ENCODE results near the gene ADAM12.
A peak's percentile ranks its signal among the peaks of the same experiment; 100 is the strongest.
"Not testable (repeated sequence)": the region's sequence is repeated elsewhere in the genome, so short reads cannot be mapped to it uniquely, and the experiment has no call there.

ADAM12 gene

DNA sequence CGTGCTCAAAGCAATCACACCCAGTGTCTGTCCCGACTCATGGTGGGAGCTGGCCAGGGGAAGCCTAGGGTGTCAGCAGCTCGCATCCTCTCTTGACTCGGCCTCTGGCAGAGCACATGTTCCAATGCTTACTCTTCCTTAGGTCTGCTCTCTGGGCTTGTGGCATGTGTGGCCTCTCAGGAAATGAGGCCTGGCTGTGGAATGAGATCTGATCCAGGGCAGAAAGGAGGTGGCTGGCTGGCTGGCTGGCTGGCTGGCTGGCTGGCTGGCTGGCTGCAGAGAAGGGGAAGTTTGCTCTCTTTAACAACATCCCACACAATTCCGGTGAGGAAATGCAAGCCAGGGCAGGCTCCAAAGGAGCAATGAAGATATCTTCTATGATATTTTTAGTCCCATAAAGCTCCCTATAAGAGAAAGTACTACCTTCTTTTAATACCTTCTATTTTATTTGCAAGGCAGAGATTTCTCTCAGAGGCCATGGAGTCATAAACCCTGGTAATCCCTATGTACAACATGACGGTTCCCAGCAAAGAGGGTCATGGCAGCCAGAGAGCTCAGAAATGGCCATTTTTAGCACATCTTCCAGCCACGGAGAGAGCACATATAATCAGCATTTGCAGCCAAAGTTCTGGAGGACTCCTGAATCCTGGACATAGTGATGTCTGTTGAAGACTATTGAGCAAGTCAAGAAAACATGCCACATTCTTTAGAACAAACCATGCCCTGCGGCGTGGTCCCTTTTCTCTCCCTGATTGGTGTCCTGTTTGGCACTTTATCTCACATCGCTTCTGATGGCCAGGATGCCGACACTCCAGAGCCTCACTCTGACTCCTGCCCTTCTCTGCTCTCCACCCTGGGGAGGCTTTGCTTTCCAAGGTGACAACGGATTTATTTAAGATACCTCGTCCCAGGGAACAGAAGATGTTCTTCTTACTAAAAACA is 338.2 kb downstream of the ADAM12 start:
- no peaks in the 10 kb centered on the region for H3K27me3 Mint-ChIP-seq
- no peaks in the 10 kb centered on the region for H3K9me3 Mint-ChIP-seq
- H3K4me1 Mint-ChIP-seq = no peaks in the 10 kb centered on the region
- no peaks in the 10 kb centered on the region for H3K36me3 Mint-ChIP-seq
- no peak overlapping the region for H3K4me3 Mint-ChIP-seq
- no peak overlapping the region for H3K27ac Mint-ChIP-seq

GRCh38 chr10:126047749-126048148 is 340.5 kb downstream of the ADAM12 start:
- H3K9me3 Mint-ChIP-seq, H3K4me1 Mint-ChIP-seq, H3K27ac Mint-ChIP-seq, H3K27me3 Mint-ChIP-seq, H3K36me3 Mint-ChIP-seq, H3K4me3 Mint-ChIP-seq: not testable (repeated sequence)

DNA sequence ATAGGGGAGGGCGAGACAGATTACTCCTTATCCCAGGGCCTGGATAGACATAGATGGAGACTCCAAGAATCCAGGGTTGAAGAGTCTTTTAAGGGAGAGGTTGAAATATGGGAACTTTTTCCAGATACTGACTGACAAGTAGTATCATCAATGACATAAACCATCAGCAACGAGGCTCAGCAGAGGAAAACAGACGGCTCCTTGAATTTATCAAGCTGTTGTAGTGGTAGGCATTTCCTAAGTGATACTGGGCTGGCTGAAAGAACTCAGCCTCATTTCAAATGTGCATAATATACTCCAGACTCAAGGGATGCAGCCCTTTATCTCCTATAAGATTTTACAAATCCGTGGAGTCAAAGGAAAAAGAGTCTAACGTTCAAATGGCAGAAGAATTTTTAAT is 341.4 kb downstream of the ADAM12 start:
- Mint-ChIP-seq H3K27me3 (no peaks in the 10 kb centered on the region), H3K4me3 (no peak overlapping the region), H3K9me3 (no peaks in the 10 kb centered on the region), H3K4me1 (peaks cover 8% of the 10 kb centered on the region), H3K36me3 (no peaks in the 10 kb centered on the region), H3K27ac (no peak overlapping the region)

GRCh38 chr10:126045861-126046260 is 342.4 kb downstream of the ADAM12 start:
- Mint-ChIP-seq H3K4me1 (peaks cover 16% of the 10 kb centered on the region), H3K36me3 (no peaks in the 10 kb centered on the region), H3K27ac (no peak overlapping the region), H3K4me3 (no peak overlapping the region), H3K9me3 (no peaks in the 10 kb centered on the region), H3K27me3 (no peaks in the 10 kb centered on the region)

GRCh38 chr10:126043389-126043788 is 344.9 kb downstream of the ADAM12 start:
- peaks cover 2% of the 10 kb centered on the region for H3K27me3 Mint-ChIP-seq
- no peak overlapping the region for H3K27ac Mint-ChIP-seq
- no peaks in the 10 kb centered on the region for H3K9me3 Mint-ChIP-seq
- H3K4me3 Mint-ChIP-seq = no peak overlapping the region
- no peaks in the 10 kb centered on the region for H3K36me3 Mint-ChIP-seq
- H3K4me1 Mint-ChIP-seq = peaks cover 16% of the 10 kb centered on the region

DNA sequence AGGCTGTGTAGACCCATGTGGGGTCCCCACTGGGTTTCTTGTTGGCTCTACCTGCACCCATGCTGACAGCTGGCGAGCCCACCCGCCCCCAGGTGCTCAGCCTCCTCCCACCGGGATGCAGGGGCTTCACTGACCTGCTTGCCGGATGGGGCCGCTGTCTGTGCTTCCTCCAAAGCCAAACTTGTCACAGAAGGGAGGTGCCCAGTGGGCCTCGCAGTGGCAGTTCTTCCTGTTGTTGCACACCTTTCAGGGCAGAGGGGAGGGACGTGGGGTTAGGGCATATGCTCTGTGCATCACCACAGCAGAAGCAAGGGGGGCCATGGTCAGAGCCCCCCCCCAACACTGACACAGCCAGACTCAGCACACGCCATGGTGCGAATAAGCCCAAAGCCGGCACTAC is 345.4 kb downstream of the ADAM12 start:
- H3K27ac Mint-ChIP-seq = no peak overlapping the region
- H3K4me1 Mint-ChIP-seq = peaks cover 16% of the 10 kb centered on the region
- no peaks in the 10 kb centered on the region for H3K9me3 Mint-ChIP-seq
- no peak overlapping the region for H3K4me3 Mint-ChIP-seq
- peaks cover 3% of the 10 kb centered on the region for H3K27me3 Mint-ChIP-seq
- no peaks in the 10 kb centered on the region for H3K36me3 Mint-ChIP-seq

DNA sequence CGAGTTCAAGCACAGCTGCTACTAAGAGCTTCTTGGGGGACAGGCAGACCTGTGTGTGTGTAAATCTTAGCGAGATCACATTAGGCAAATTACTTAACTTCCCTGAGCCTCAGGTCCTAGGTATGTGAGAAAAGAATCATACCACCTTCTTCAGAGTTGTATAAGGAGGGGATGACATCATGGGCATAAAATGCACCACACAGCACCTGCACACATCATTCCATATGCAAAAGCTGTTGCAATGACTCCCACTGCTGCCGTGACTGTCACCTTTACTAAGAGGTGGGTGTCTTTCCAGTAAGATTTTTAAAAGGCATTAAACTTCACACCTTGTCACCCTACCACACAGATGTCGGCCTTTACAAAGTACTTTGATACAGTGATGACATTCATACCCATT is 345.9 kb downstream of the ADAM12 start:
- H3K36me3 Mint-ChIP-seq = no peaks in the 10 kb centered on the region
- peak overlapping the region; percentile 55 for H3K4me3 Mint-ChIP-seq
- no peaks in the 10 kb centered on the region for H3K9me3 Mint-ChIP-seq
- H3K27ac Mint-ChIP-seq = peak overlapping the region; percentile 74
- peaks cover 3% of the 10 kb centered on the region for H3K27me3 Mint-ChIP-seq
- peaks cover 16% of the 10 kb centered on the region for H3K4me1 Mint-ChIP-seq

DNA sequence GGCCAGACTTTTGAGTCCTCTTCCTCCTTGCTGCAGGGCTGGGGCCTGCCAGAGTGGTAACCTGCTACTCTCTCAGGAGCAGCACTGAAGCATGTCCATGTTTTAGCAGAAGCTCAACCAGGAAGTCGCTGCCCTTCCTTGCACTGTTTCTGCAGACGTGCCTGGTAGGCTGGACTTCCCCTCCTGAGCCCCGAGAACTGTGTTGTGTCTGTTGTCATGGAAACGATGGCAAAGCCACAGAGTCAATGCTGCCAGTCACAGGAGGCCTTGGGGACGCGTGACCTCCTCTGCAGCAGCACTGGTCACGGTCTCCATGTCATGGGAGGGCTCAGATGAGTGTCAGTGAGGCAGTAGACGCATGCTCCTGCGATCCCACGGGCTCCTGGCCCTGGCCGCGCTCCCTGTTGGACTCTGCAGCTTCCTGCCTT is 346.5 kb downstream of the ADAM12 start:
- H3K4me3 Mint-ChIP-seq = peak overlapping the region; percentile 55
- peaks cover 3% of the 10 kb centered on the region for H3K27me3 Mint-ChIP-seq
- H3K9me3 Mint-ChIP-seq = no peaks in the 10 kb centered on the region

GRCh38 chr10:126041117-126041516 is 347.2 kb downstream of the ADAM12 start:
- H3K27ac Mint-ChIP-seq = no peak overlapping the region
- H3K27me3 Mint-ChIP-seq = peaks cover 3% of the 10 kb centered on the region
- H3K4me1 Mint-ChIP-seq = peaks cover 16% of the 10 kb centered on the region
- no peaks in the 10 kb centered on the region for H3K9me3 Mint-ChIP-seq
- no peak overlapping the region for H3K4me3 Mint-ChIP-seq
- no peaks in the 10 kb centered on the region for H3K36me3 Mint-ChIP-seq

More for the DNA sequence above, 346.5 kb downstream of the ADAM12 start:
- Mint-ChIP-seq H3K27ac (peak overlapping the region; percentile 74), H3K4me1 (peaks cover 16% of the 10 kb centered on the region), H3K36me3 (no peaks in the 10 kb centered on the region)

DNA sequence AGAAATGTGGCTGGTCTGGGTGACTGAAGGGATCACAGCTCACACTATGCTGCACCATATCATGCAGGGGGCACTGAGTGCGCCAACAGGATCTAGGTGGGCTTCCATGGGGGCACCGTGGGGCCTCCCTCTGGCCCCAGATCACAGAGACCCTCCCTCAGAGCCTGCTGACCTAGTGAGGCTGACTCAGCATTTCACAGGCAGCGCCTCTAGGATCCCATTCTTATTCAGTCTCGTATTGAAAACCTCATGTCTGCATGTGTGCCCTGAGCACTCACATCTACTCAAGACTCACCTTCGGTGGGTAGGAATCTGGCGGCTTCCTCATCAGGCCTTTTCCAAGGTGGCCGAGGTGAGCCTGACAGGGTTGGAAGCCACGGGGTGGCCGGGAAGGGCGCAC is 350.3 kb downstream of the ADAM12 start:
- Mint-ChIP-seq H3K36me3 (no peaks in the 10 kb centered on the region), H3K4me3 (no peak overlapping the region), H3K4me1 (peaks cover 16% of the 10 kb centered on the region), H3K27me3 (peaks cover 3% of the 10 kb centered on the region), H3K9me3 (peaks cover 5% of the 10 kb centered on the region), H3K27ac (no peak overlapping the region)

GRCh38 chr10:126036515-126036914 is 351.8 kb downstream of the ADAM12 start:
- H3K27ac Mint-ChIP-seq = no peak overlapping the region
- H3K4me3 Mint-ChIP-seq = no peak overlapping the region
- H3K4me1 Mint-ChIP-seq = peaks cover 6% of the 10 kb centered on the region
- H3K36me3 Mint-ChIP-seq = no peaks in the 10 kb centered on the region
- H3K9me3 Mint-ChIP-seq = peaks cover 5% of the 10 kb centered on the region
- H3K27me3 Mint-ChIP-seq = peaks cover 3% of the 10 kb centered on the region

- no peak overlapping the region for H3K27ac Mint-ChIP-seq
- peaks cover 4% of the 10 kb centered on the region for H3K27me3 Mint-ChIP-seq
- no peaks in the 10 kb centered on the region for H3K4me1 Mint-ChIP-seq
- no peak overlapping the region for H3K4me3 Mint-ChIP-seq
- H3K36me3 Mint-ChIP-seq = no peaks in the 10 kb centered on the region
- H3K9me3 Mint-ChIP-seq = peaks cover 8% of the 10 kb centered on the region
Observed at GRCh38 chr10:126034586-126034985, 353.7 kb downstream of the ADAM12 start.

DNA sequence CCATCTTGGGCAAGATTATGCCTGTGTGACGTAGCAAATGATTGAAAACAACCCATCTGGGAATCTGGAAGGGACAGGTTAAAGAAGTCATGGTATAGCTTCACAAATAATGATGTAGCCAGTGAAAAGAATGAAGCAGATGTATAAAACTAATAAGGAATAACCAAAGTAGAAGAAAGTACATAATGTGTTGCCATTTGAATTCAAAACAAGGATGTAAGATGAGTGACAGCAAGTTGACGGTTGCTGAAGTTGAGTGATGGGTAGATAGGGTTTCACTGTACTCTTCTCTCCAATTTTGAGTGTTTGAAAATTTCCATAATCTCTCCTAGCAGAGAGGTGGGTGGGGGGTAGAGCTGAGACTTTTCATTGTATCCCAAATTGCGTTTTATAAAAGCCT is 358.3 kb downstream of the ADAM12 start:
- H3K4me1 Mint-ChIP-seq = no peaks in the 10 kb centered on the region

GRCh38 chr10:126027692-126028091 is 360.6 kb downstream of the ADAM12 start:
- Mint-ChIP-seq H3K9me3 (peaks cover 13% of the 10 kb centered on the region), H3K4me1 (no peaks in the 10 kb centered on the region), H3K4me3 (no peak overlapping the region), H3K27ac (no peak overlapping the region), H3K36me3 (no peaks in the 10 kb centered on the region), H3K27me3 (peaks cover 4% of the 10 kb centered on the region)

More for the DNA sequence above, 358.3 kb downstream of the ADAM12 start:
- peaks cover 3% of the 10 kb centered on the region for H3K27me3 Mint-ChIP-seq
- peaks cover 19% of the 10 kb centered on the region for H3K9me3 Mint-ChIP-seq
- no peak overlapping the region for H3K27ac Mint-ChIP-seq
- H3K36me3 Mint-ChIP-seq = no peaks in the 10 kb centered on the region
- H3K4me3 Mint-ChIP-seq = no peak overlapping the region

DNA sequence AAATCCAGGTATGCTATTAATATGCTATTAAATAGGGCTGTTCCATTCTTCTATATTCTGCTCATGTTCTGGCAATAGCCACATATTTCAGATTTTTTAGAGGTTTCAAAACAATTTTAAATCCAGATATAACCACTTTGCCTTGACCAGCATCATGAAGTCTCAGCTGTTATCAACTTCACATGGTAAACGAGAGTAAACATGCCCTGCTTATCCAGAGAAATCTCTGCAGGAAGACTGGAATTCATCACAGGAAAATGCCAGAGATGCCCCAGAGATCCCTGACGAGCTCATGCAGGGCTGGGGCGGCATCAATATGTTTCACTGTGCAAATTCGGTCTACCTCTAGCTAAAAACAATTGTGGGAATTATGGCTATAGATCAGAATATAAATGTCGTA is 365.4 kb downstream of the ADAM12 start:
- peaks cover 5% of the 10 kb centered on the region for H3K27me3 Mint-ChIP-seq
- H3K36me3 Mint-ChIP-seq = no peaks in the 10 kb centered on the region
- no peak overlapping the region for H3K4me3 Mint-ChIP-seq
- H3K27ac Mint-ChIP-seq = no peak overlapping the region
- no peaks in the 10 kb centered on the region for H3K4me1 Mint-ChIP-seq
- H3K9me3 Mint-ChIP-seq = peaks cover 5% of the 10 kb centered on the region

GRCh38 chr10:126021833-126022500 is 366.3 kb downstream of the ADAM12 start:
- H3K27me3 Mint-ChIP-seq = peaks cover 4% of the 10 kb centered on the region
- no peaks in the 10 kb centered on the region for H3K4me1 Mint-ChIP-seq
- peaks cover 5% of the 10 kb centered on the region for H3K9me3 Mint-ChIP-seq
- no peak overlapping the region for H3K27ac Mint-ChIP-seq
- H3K36me3 Mint-ChIP-seq = no peaks in the 10 kb centered on the region
- H3K4me3 Mint-ChIP-seq = no peak overlapping the region
